Activated CD8-positive, alpha-beta memory T cell treated with anti-CD3 and anti-CD28 coated beads, Interleukin-2, amount 50 U/mL, for 4 hours (primary cell): ENCODE measurements around the gene RAD23A.
"Not testable (repeated sequence)": the region's sequence is repeated elsewhere in the genome, so short reads cannot be mapped to it uniquely, and the experiment has no call there.

ENCODE experiments used
- DNase-seq: peaks from one replicate; pipeline ENCODE4 v3.0.0-alpha.2; 2020

Gene RAD23A

GRCh38 chr19:12938779-12939601 lies 6.7 kb upstream of the RAD23A start:
- peak; percentile 41 for DNase-seq

GRCh38 chr19:12939975-12940423 lies 5.7 kb upstream of the RAD23A start:
- DNase-seq: no peak

GRCh38 chr19:12940897-12941296 lies 4.8 kb upstream of the RAD23A start:
- DNase-seq: no peak

- DNase-seq: no peak
Observed at GRCh38 chr19:12943437-12944044, 2.1 kb upstream of the RAD23A start.

GRCh38 chr19:12944104-12944674 lies 1.5 kb upstream of the RAD23A start:
- DNase-seq: no peak

GRCh38 chr19:12946092-12946721 lies 545 bp downstream of the RAD23A start:
- peak; percentile 53 for DNase-seq

- DNase-seq: no peak
Observed at GRCh38 chr19:12946731-12947496, 1.3 kb downstream of the RAD23A start.

- no peak for DNase-seq
Observed at GRCh38 chr19:12947702-12948611, 2.3 kb downstream of the RAD23A start.

GRCh38 chr19:12948612-12949362 lies 3.1 kb downstream of the RAD23A start:
- DNase-seq: no peak

GRCh38 chr19:12949363-12950283 lies 4.0 kb downstream of the RAD23A start:
- DNase-seq: no peak

- not testable (repeated sequence) for DNase-seq
Observed at GRCh38 chr19:12952050-12952449, 6.4 kb downstream of the RAD23A start.

GRCh38 chr19:12952488-12953137 lies 7.0 kb downstream of the RAD23A start:
- no peak for DNase-seq

GRCh38 chr19:12953138-12953798 lies 7.6 kb downstream of the RAD23A start:
- no peak for DNase-seq

- no peak for DNase-seq
Observed at GRCh38 chr19:12953799-12954611, 8.3 kb downstream of the RAD23A start.

GRCh38 chr19:12954612-12954962 lies 8.9 kb downstream of the RAD23A start:
- DNase-seq: no peak

GRCh38 chr19:12955575-12955974 lies 9.9 kb downstream of the RAD23A start:
- DNase-seq: not testable (repeated sequence)

- no peak for DNase-seq
Observed at GRCh38 chr19:12955996-12956395, 10.3 kb downstream of the RAD23A start.
